Astrocyte (in vitro differentiated cells and primary cell): ENCODE measurements around the gene OBP2B. TPM values are rescaled to one million over a fixed set of nuclear protein-coding genes. Genes with fewer than 3 reads are reported as not detected.

Experiments used
- DNase-seq: peaks from one replicate; pipeline ENCODE4 v3.0.0-alpha.2; 2010; ENCODE audit warnings: low read depth
- FAIRE-seq: peaks from 2 replicates; lab custom pipeline; 2011; peaks lifted over from hg19 to GRCh38; lab: Jason Lieb, UNC
- H2AFZ ChIP-seq: 2 replicates; pipeline ENCODE4 v1.6.0; 2012; ENCODE audit warnings: low read depth, low read length, inconsistent platforms
- H3K27ac ChIP-seq: 2 replicates; pipeline ENCODE4 v1.5.1; 2011; ENCODE audit warnings: low read depth, low read length, inconsistent platforms
- H3K27me3 ChIP-seq: 2 replicates; pipeline ENCODE4 v1.6.0; 2011; ENCODE audit warnings: low read length, inconsistent platforms; ENCODE audit not compliant: insufficient read depth
- H3K36me3 ChIP-seq: 2 replicates; pipeline ENCODE4 v1.5.1; 2011; ENCODE audit warnings: low read length, inconsistent platforms; ENCODE audit not compliant: insufficient read depth
- H3K4me1 ChIP-seq: 2 replicates; pipeline ENCODE4 v1.5.1; 2011; ENCODE audit warnings: low read length, inconsistent platforms; ENCODE audit not compliant: insufficient read depth
- H3K4me2 ChIP-seq: 2 replicates; pipeline ENCODE4 v1.6.0; 2012; ENCODE audit warnings: low read length, inconsistent platforms
- H3K4me3 ChIP-seq: 2 replicates; pipeline ENCODE4 v1.5.1; 2011; ENCODE audit warnings: low read depth, mild to moderate bottlenecking, low read length, inconsistent platforms; ENCODE audit not compliant: insufficient read depth
- H3K79me2 ChIP-seq: 2 replicates; pipeline ENCODE4 v1.6.0; 2012; ENCODE audit warnings: mild to moderate bottlenecking, low read length, inconsistent platforms; ENCODE audit not compliant: insufficient read depth
- H3K9ac ChIP-seq: 2 replicates; pipeline ENCODE4 v1.6.0; 2012; ENCODE audit warnings: mild to moderate bottlenecking, low read length, inconsistent platforms
- H3K9me3 ChIP-seq: 2 replicates; pipeline ENCODE4 v1.5.1; 2012; ENCODE audit warnings: low read depth, mild to moderate bottlenecking, low read length, inconsistent platforms; ENCODE audit not compliant: insufficient read depth
- H4K20me1 ChIP-seq: 2 replicates; pipeline ENCODE4 v1.6.0; 2012; ENCODE audit warnings: low read length, inconsistent platforms; ENCODE audit not compliant: insufficient read depth
- H3K27ac Mint-ChIP-seq: one replicate; pipeline ENCODE4 v1.8.0; 2021; ENCODE audit warnings: mild to moderate bottlenecking, mixed read lengths; ENCODE audit not compliant: unreplicated experiment
- H3K27me3 Mint-ChIP-seq: one replicate; pipeline ENCODE4 v1.8.0; 2021; ENCODE audit warnings: low read depth, mixed read lengths; ENCODE audit not compliant: unreplicated experiment
- H3K36me3 Mint-ChIP-seq: one replicate; pipeline ENCODE4 v1.8.0; 2021; ENCODE audit warnings: low read depth, mixed read lengths; ENCODE audit not compliant: unreplicated experiment
- H3K4me1 Mint-ChIP-seq: one replicate; pipeline ENCODE4 v1.8.0; 2021; ENCODE audit warnings: low read depth, mixed read lengths; ENCODE audit not compliant: unreplicated experiment
- H3K4me3 Mint-ChIP-seq: one replicate; pipeline ENCODE4 v1.8.0; 2021; ENCODE audit warnings: mild to moderate bottlenecking, moderate library complexity, mixed read lengths; ENCODE audit not compliant: unreplicated experiment
- H3K9me3 Mint-ChIP-seq: one replicate; pipeline ENCODE4 v1.8.0; 2021; ENCODE audit warnings: mild to moderate bottlenecking, mixed read lengths; ENCODE audit not compliant: unreplicated experiment
- EZH2 ChIP-seq: IDR thresholded peaks from 2 replicates; pipeline ENCODE4 v1.6.1; 2012; ENCODE audit warnings: mild to moderate bottlenecking, low read length, inconsistent platforms; ENCODE audit not compliant: insufficient read depth
- total RNA-seq: library from RNA; stranded (reverse); gene quantifications from 2 replicates; pipeline ENCODE4 v1.2.1, GENCODE V29; 2021
- TF ChIP-seq, protein P1 (sequence below): IDR thresholded peaks from 2 replicates; pipeline ENCODE4 v1.5.1; 2011; ENCODE audit warnings: low read depth, mild to moderate bottlenecking, inconsistent platforms, low read length, moderate library complexity; ENCODE audit not compliant: insufficient read depth

OBP2B gene
- total RNA-seq, 1 donor from 2014 or later: not detected

DNA sequence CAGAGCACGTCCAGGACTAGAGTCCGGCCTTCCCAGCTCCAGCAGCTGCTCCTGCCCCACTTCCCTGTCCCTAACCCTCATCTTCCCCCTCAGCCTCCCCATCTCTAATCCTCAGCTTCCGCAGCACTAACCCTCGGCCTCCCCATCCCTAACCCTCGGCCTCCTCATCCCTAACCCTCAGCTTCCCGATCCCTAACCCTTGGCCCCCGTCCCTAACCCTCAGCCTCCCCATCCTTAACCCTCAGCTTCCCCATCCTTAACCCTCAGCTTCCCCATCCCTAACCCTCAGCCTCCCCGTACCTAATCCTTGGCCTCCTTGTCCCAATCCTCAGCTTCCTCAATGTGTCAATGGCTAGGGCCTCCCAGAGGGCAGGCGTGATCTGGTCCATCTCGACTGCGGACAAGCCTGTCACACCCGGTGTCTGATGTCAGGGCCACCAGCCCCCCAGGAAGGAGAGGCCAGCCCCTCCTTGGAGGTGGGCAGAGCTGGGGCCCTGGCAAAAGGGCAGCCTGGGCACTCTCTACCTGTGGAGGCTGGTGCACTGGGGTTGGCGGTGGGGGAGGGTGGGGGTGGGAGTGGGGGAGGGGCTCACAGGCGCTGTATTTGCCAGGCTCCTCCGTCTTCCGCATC lies 1.4 kb downstream of the OBP2B start:
- H4K20me1 ChIP-seq: no peaks in the 10 kb centered on the region
- H3K4me1 Mint-ChIP-seq: no peaks in the 10 kb centered on the region
- no peak overlapping the region for H3K27ac Mint-ChIP-seq
- H3K4me2 ChIP-seq: no peak overlapping the region
- no peaks in the 10 kb centered on the region for H3K36me3 Mint-ChIP-seq
- H3K4me1 ChIP-seq: no peaks in the 10 kb centered on the region
- no peak overlapping the region for H3K27ac ChIP-seq
- no peaks in the 10 kb centered on the region for H3K27me3 ChIP-seq
- no peaks in the 10 kb centered on the region for H3K36me3 ChIP-seq
- H3K4me3 ChIP-seq: no peak overlapping the region
- no peak for FAIRE-seq
- no peaks in the 10 kb centered on the region for H3K9me3 ChIP-seq
- no peak overlapping the region for H3K4me3 Mint-ChIP-seq
- peaks cover 47% of the 10 kb centered on the region for H3K27me3 Mint-ChIP-seq
- no peak overlapping the region for H2AFZ ChIP-seq
- H3K9ac ChIP-seq: no peak overlapping the region
- no peak for TF ChIP-seq EZH2
- TF ChIP-seq, protein P1, sequence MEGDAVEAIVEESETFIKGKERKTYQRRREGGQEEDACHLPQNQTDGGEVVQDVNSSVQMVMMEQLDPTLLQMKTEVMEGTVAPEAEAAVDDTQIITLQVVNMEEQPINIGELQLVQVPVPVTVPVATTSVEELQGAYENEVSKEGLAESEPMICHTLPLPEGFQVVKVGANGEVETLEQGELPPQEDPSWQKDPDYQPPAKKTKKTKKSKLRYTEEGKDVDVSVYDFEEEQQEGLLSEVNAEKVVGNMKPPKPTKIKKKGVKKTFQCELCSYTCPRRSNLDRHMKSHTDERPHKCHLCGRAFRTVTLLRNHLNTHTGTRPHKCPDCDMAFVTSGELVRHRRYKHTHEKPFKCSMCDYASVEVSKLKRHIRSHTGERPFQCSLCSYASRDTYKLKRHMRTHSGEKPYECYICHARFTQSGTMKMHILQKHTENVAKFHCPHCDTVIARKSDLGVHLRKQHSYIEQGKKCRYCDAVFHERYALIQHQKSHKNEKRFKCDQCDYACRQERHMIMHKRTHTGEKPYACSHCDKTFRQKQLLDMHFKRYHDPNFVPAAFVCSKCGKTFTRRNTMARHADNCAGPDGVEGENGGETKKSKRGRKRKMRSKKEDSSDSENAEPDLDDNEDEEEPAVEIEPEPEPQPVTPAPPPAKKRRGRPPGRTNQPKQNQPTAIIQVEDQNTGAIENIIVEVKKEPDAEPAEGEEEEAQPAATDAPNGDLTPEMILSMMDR: no peak
- H3K9me3 Mint-ChIP-seq: peaks cover 2% of the 10 kb centered on the region
- H3K79me2 ChIP-seq: no peaks in the 10 kb centered on the region
- DNase-seq: no peak

DNA sequence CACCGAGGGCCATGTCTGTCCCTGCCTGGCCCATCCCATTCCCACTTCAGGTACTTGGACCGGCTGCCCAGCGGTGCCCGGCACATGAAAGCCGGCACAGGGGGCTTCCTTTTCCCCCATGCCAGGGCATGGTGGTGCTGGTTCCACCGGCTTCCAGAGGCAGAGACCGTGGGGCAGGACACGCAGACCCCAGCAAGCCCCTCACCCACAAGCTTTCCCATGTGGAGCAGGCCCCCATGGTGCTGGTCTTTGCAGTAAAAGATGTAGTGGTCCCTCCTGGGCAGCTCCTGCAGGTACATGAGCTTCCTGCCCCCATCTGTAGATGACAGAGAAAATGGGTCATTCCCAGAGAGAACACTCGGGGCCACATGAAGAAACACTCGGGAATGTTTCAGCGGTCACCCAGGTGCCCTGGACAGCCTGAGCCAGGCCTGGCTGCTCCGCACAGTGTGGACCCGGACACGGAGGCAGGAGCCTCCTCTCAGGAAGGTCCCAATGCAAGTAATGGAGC lies 2.0 kb downstream of the OBP2B start:
- H3K4me1 ChIP-seq: no peaks in the 10 kb centered on the region
- Mint-ChIP-seq H3K27me3 (peaks cover 48% of the 10 kb centered on the region), H3K4me3 (no peak overlapping the region), H3K4me1 (no peaks in the 10 kb centered on the region), H3K9me3 (peaks cover 2% of the 10 kb centered on the region), H3K27ac (no peak overlapping the region), H3K36me3 (no peaks in the 10 kb centered on the region)
- H3K27ac ChIP-seq: no peak overlapping the region
- H3K79me2 ChIP-seq: no peaks in the 10 kb centered on the region
- no peak overlapping the region for H3K4me3 ChIP-seq
- H3K9ac ChIP-seq: no peak overlapping the region
- FAIRE-seq: no peak
- no peaks in the 10 kb centered on the region for H3K36me3 ChIP-seq
- H3K27me3 ChIP-seq: no peaks in the 10 kb centered on the region
- DNase-seq: no peak
- H3K9me3 ChIP-seq: no peaks in the 10 kb centered on the region
- no peak overlapping the region for H2AFZ ChIP-seq
- no peaks in the 10 kb centered on the region for H4K20me1 ChIP-seq
- TF ChIP-seq, protein P1: no peak
- no peak for TF ChIP-seq EZH2
- H3K4me2 ChIP-seq: no peak overlapping the region
